HUES64 (cell line): ENCODE results near the gene AFF3.

Source experiments
- H3K27ac ChIP-seq: 2 replicates; pipeline ENCODE4 v1.7.0; 2013; ENCODE audit warnings: low read depth, low read length, inconsistent platforms
- H3K27me3 ChIP-seq: 2 replicates; pipeline ENCODE4 v1.6.1; 2013; ENCODE audit warnings: mild to moderate bottlenecking, low read length; ENCODE audit not compliant: insufficient read depth
- H3K36me3 ChIP-seq: 2 replicates; pipeline ENCODE4 v1.6.1; 2013; ENCODE audit warnings: mild to moderate bottlenecking, low read length; ENCODE audit not compliant: insufficient read depth
- H3K4me1 ChIP-seq: 2 replicates; pipeline ENCODE4 v1.6.1; 2013; ENCODE audit warnings: mild to moderate bottlenecking, low read length, moderate library complexity; ENCODE audit not compliant: insufficient read depth
- H3K4me3 ChIP-seq: 2 replicates; pipeline ENCODE4 v1.5.1; 2013; ENCODE audit warnings: mild to moderate bottlenecking, low read length, moderate library complexity
- H3K9ac ChIP-seq: 2 replicates; pipeline ENCODE4 v1.6.1; 2013; ENCODE audit warnings: mild to moderate bottlenecking, low read depth, low read length
- H3K9me3 ChIP-seq: 2 replicates; pipeline ENCODE4 v1.6.1; 2013; ENCODE audit warnings: low read depth, low read length; ENCODE audit not compliant: insufficient read depth
- WGBS: fragments of 150-250, 120-280 bp; methylation state at CpG from one replicate; pipeline ENCODE4 v1.1.7; 2013; ENCODE audit warnings: missing lambda C conversion rate; 5-methylcytosine and 5-hydroxymethylcytosine counted together

The AFF3 gene

GRCh38 chr2:100017633-100018032 is 124.8 kb downstream of the AFF3 start:
- Histone ChIP-seq H3K9me3 (no peaks in the 10 kb centered on the region), H3K4me1 (peaks cover 5% of the 10 kb centered on the region; the same call in 1 of the 2 replicates), H3K4me3 (no peak overlapping the region), H3K27me3 (no peaks in the 10 kb centered on the region), H3K9ac (no peak overlapping the region), H3K36me3 (no peaks in the 10 kb centered on the region), H3K27ac (no peak overlapping the region)
- WGBS: 97% methylated on average over 1 of the region's 1 CpG

GRCh38 chr2:100016756-100017155 is 125.6 kb downstream of the AFF3 start:
- Histone ChIP-seq H3K9me3 (no peaks in the 10 kb centered on the region), H3K4me1 (peaks cover 5% of the 10 kb centered on the region; the same call in 1 of the 2 replicates), H3K27me3 (no peaks in the 10 kb centered on the region), H3K27ac (no peak overlapping the region), H3K4me3 (no peak overlapping the region), H3K36me3 (no peaks in the 10 kb centered on the region), H3K9ac (no peak overlapping the region)
- 95% methylated on average over 3 of the region's 3 CpGs for WGBS

- Histone ChIP-seq H3K4me3 (no peak overlapping the region), H3K9me3 (no peaks in the 10 kb centered on the region), H3K36me3 (no peaks in the 10 kb centered on the region), H3K9ac (no peak overlapping the region), H3K4me1 (peaks cover 5% of the 10 kb centered on the region; the same call in 1 of the 2 replicates), H3K27ac (no peak overlapping the region), H3K27me3 (no peaks in the 10 kb centered on the region)
- WGBS: 97% methylated on average over 3 of the region's 3 CpGs
These were observed 126.5 kb downstream of the AFF3 start for GRCh38 chr2:100015849-100016248.

GRCh38 chr2:100013892-100014677 is 128.3 kb downstream of the AFF3 start:
- no peak overlapping the region for H3K27ac ChIP-seq

GRCh38 chr2:100012561-100012960 is 129.8 kb downstream of the AFF3 start:
- H3K27ac ChIP-seq: no peak overlapping the region
- no peaks in the 10 kb centered on the region for H3K36me3 ChIP-seq
- peaks cover 5% of the 10 kb centered on the region; the same call in 1 of the 2 replicates for H3K4me1 ChIP-seq
- 89% methylated on average over 3 of the region's 5 CpGs for WGBS
- H3K27me3 ChIP-seq: no peaks in the 10 kb centered on the region
- no peaks in the 10 kb centered on the region for H3K9me3 ChIP-seq
- no peak overlapping the region for H3K4me3 ChIP-seq
- no peak overlapping the region for H3K9ac ChIP-seq

More at GRCh38 chr2:100013892-100014677, 128.3 kb downstream of the AFF3 start:
- Histone ChIP-seq H3K36me3 (no peaks in the 10 kb centered on the region), H3K4me3 (no peak overlapping the region), H3K9me3 (no peaks in the 10 kb centered on the region), H3K4me1 (peaks cover 5% of the 10 kb centered on the region; the same call in 1 of the 2 replicates), H3K9ac (no peak overlapping the region; the same call in 1 of the 2 replicates), H3K27me3 (no peaks in the 10 kb centered on the region)
- WGBS: 82% methylated on average over 5 of the region's 5 CpGs

GRCh38 chr2:100011272-100011731 is 131.1 kb downstream of the AFF3 start:
- 88% methylated on average over 5 of the region's 5 CpGs for WGBS
- Histone ChIP-seq H3K9me3 (no peaks in the 10 kb centered on the region), H3K27ac (no peak overlapping the region), H3K4me3 (no peak overlapping the region), H3K27me3 (no peaks in the 10 kb centered on the region), H3K4me1 (peaks cover 5% of the 10 kb centered on the region; the same call in 1 of the 2 replicates), H3K36me3 (no peaks in the 10 kb centered on the region), H3K9ac (no peak overlapping the region)

- H3K9me3 ChIP-seq: no peaks in the 10 kb centered on the region
- H3K27me3 ChIP-seq: no peaks in the 10 kb centered on the region
- peaks cover 5% of the 10 kb centered on the region; the same call in 1 of the 2 replicates for H3K4me1 ChIP-seq
- no peaks in the 10 kb centered on the region for H3K36me3 ChIP-seq
- H3K4me3 ChIP-seq: no peak overlapping the region
- H3K9ac ChIP-seq: no peak overlapping the region
- 99% methylated on average over 5 of the region's 5 CpGs for WGBS
- no peak overlapping the region for H3K27ac ChIP-seq
These were observed 131.8 kb downstream of the AFF3 start for GRCh38 chr2:100010606-100011005.

GRCh38 chr2:100009743-100010142 is 132.6 kb downstream of the AFF3 start:
- Histone ChIP-seq H3K4me1 (peaks cover 5% of the 10 kb centered on the region; the same call in 1 of the 2 replicates), H3K27me3 (no peaks in the 10 kb centered on the region), H3K9me3 (no peaks in the 10 kb centered on the region), H3K4me3 (no peak overlapping the region), H3K9ac (no peak overlapping the region), H3K36me3 (no peaks in the 10 kb centered on the region), H3K27ac (no peak overlapping the region)
- WGBS: 99% methylated on average over 6 of the region's 6 CpGs

- Histone ChIP-seq H3K9me3 (no peaks in the 10 kb centered on the region), H3K4me1 (peaks cover 5% of the 10 kb centered on the region; the same call in 1 of the 2 replicates), H3K36me3 (no peaks in the 10 kb centered on the region), H3K9ac (no peak overlapping the region), H3K27me3 (no peaks in the 10 kb centered on the region), H3K27ac (no peak overlapping the region), H3K4me3 (no peak overlapping the region)
- WGBS: 87% methylated on average over 2 of the region's 2 CpGs
These were observed 133.4 kb downstream of the AFF3 start for GRCh38 chr2:100008956-100009355.

- 95% methylated on average over 12 of the region's 12 CpGs for WGBS
- Histone ChIP-seq H3K9ac (no peak overlapping the region), H3K36me3 (no peaks in the 10 kb centered on the region), H3K9me3 (no peaks in the 10 kb centered on the region), H3K4me3 (no peak overlapping the region), H3K4me1 (no peaks in the 10 kb centered on the region), H3K27me3 (no peaks in the 10 kb centered on the region), H3K27ac (no peak overlapping the region)
These were observed 135.9 kb downstream of the AFF3 start for GRCh38 chr2:100006516-100006915.

GRCh38 chr2:100004959-100005387 is 137.4 kb downstream of the AFF3 start:
- no peak overlapping the region for H3K27ac ChIP-seq
- H3K9ac ChIP-seq: no peak overlapping the region
- no peaks in the 10 kb centered on the region for H3K9me3 ChIP-seq
- no peak overlapping the region for H3K4me3 ChIP-seq
- no peaks in the 10 kb centered on the region for H3K4me1 ChIP-seq
- no peaks in the 10 kb centered on the region for H3K27me3 ChIP-seq
- WGBS: 79% methylated on average over 2 of the region's 2 CpGs
- no peaks in the 10 kb centered on the region for H3K36me3 ChIP-seq
